ENCODE data around the gene FRRS1L. TPM values are rescaled to one million over a fixed set of nuclear protein-coding genes. Genes with fewer than 3 reads are reported as not detected.

Gene FRRS1L
- total RNA-seq, 1 donor from 2014 or later = 6.1 TPM

GRCh38 chr9:109205526-109205925 lies 38.5 kb upstream of the FRRS1L start:
- no peak overlapping the region for H3K4me3 Mint-ChIP-seq (ENCODE audit: low read depth)
- H3K9me3 Mint-ChIP-seq (ENCODE audit: low read depth) = no peaks in the 10 kb centered on the region
- TF ChIP-seq, protein P1, sequence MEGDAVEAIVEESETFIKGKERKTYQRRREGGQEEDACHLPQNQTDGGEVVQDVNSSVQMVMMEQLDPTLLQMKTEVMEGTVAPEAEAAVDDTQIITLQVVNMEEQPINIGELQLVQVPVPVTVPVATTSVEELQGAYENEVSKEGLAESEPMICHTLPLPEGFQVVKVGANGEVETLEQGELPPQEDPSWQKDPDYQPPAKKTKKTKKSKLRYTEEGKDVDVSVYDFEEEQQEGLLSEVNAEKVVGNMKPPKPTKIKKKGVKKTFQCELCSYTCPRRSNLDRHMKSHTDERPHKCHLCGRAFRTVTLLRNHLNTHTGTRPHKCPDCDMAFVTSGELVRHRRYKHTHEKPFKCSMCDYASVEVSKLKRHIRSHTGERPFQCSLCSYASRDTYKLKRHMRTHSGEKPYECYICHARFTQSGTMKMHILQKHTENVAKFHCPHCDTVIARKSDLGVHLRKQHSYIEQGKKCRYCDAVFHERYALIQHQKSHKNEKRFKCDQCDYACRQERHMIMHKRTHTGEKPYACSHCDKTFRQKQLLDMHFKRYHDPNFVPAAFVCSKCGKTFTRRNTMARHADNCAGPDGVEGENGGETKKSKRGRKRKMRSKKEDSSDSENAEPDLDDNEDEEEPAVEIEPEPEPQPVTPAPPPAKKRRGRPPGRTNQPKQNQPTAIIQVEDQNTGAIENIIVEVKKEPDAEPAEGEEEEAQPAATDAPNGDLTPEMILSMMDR (IDR thresholded peaks at IDR 0.05; ENCODE audit: unreplicated experiment) = no peak
- peaks cover 15% of the 10 kb centered on the region for H3K4me1 Mint-ChIP-seq (ENCODE audit: low read depth)
- no peak for DNase-seq (ENCODE audit: low spot score, unreplicated experiment)
- H3K36me3 Mint-ChIP-seq (ENCODE audit: insufficient read depth) = no peaks in the 10 kb centered on the region
- H3K27me3 Mint-ChIP-seq = peaks cover 4% of the 10 kb centered on the region
- H3K27ac Mint-ChIP-seq = no peak overlapping the region

DNA sequence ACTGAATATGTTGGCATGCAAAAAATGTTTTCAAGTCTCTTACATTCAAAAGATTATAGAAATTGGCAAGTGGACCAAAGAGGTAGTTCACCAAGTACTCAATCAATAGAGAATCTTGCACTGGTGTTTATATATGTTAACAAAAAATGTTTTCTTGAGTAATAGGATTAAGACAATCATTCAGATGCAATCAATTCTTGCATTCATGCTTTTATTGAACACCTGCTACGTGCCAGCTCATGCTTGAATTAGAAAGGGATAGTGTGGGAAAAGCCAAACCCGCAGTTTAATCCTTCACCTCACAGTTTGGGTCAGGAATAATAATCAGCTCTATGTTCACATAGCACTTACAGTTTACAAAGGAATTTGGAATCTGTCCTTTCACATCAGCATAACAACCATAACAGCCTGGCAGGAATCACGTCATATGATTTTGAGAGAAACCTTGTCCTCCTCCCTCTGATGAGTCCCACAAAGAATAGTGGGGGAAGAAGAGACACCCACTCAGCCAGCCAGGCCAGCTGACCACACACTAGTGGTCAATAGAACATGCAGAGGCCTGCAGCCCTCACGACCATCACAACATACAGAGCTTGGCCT lies 36.8 kb upstream of the FRRS1L start:
- Mint-ChIP-seq H3K27ac (peak overlapping the region; percentile 77), H3K9me3 (ENCODE audit: low read depth) (no peaks in the 10 kb centered on the region), H3K36me3 (ENCODE audit: insufficient read depth) (no peaks in the 10 kb centered on the region), H3K4me1 (ENCODE audit: low read depth) (peaks cover 18% of the 10 kb centered on the region), H3K27me3 (peaks cover 4% of the 10 kb centered on the region), H3K4me3 (ENCODE audit: low read depth) (no peak overlapping the region)
- TF ChIP-seq, protein P1 (IDR thresholded peaks at IDR 0.05; ENCODE audit: unreplicated experiment) = no peak
- no peak for DNase-seq (ENCODE audit: low spot score, unreplicated experiment)

- TF ChIP-seq, protein P1 (IDR thresholded peaks at IDR 0.05; ENCODE audit: unreplicated experiment) = no peak
- Mint-ChIP-seq H3K9me3 (ENCODE audit: low read depth) (no peaks in the 10 kb centered on the region), H3K4me3 (ENCODE audit: low read depth) (no peak overlapping the region), H3K27ac (no peak overlapping the region), H3K36me3 (ENCODE audit: insufficient read depth) (no peaks in the 10 kb centered on the region), H3K27me3 (peaks cover 4% of the 10 kb centered on the region), H3K4me1 (ENCODE audit: low read depth) (peaks cover 13% of the 10 kb centered on the region)
- DNase-seq (ENCODE audit: low spot score, unreplicated experiment) = no peak
Observed at GRCh38 chr9:109199676-109200075, 32.6 kb upstream of the FRRS1L start.

DNA sequence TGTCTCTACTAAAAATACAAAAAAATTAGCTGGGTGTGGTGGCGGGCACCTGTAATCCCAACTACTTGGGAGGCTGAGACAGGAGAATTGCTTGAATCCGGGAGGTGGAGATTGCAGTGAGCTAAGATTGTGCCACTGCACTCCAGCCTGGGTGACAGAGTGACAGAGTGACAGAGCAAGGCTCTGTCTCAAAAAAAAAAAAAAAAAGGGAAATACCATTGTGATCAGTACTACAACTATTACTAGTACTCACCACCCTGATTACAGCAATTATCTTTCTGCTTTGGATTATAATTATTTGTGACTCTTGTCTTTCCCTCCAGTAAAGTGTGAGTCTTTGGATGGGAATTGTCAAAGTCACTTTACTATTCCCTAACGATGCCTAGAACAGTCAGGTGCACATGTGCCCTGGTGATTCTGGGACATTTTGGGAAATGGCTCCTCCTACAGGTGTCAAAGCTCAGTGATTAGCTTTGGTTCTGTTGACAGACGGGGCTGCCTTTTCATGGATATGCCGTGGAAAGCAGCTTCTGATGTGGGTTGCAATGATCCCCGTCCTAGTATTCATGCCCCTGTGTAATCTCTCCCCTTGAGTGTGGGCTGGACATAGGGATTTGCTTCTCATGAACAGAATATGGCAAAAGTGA lies 31.8 kb upstream of the FRRS1L start:
- Mint-ChIP-seq H3K4me3 (ENCODE audit: low read depth) (no peak overlapping the region), H3K4me1 (ENCODE audit: low read depth) (peaks cover 9% of the 10 kb centered on the region), H3K9me3 (ENCODE audit: low read depth) (no peaks in the 10 kb centered on the region), H3K36me3 (ENCODE audit: insufficient read depth) (no peaks in the 10 kb centered on the region), H3K27ac (no peak overlapping the region), H3K27me3 (peaks cover 6% of the 10 kb centered on the region)
- no peak for DNase-seq (ENCODE audit: low spot score, unreplicated experiment)
- TF ChIP-seq, protein P1 (IDR thresholded peaks at IDR 0.05; ENCODE audit: unreplicated experiment) = no peak

GRCh38 chr9:109193974-109194556 lies 27.0 kb upstream of the FRRS1L start:
- Mint-ChIP-seq H3K27me3 (peaks cover 17% of the 10 kb centered on the region), H3K36me3 (ENCODE audit: insufficient read depth) (no peaks in the 10 kb centered on the region), H3K4me1 (ENCODE audit: low read depth) (no peaks in the 10 kb centered on the region), H3K9me3 (ENCODE audit: low read depth) (no peaks in the 10 kb centered on the region), H3K4me3 (ENCODE audit: low read depth) (no peak overlapping the region), H3K27ac (no peak overlapping the region)
- DNase-seq (ENCODE audit: low spot score, unreplicated experiment) = no peak
- TF ChIP-seq, protein P1 (IDR thresholded peaks at IDR 0.05; ENCODE audit: unreplicated experiment) = no peak

All from progenitor cell of endocrine pancreas (in vitro differentiated cells).